ENCODE results near the gene BRMS1.
A peak's percentile ranks its signal among the peaks of the same experiment; 100 is the strongest.
"Not testable (repeated sequence)": the region's sequence is repeated elsewhere in the genome, so short reads cannot be mapped to it uniquely, and the experiment has no call there.

Gene BRMS1

GRCh38 chr11:66322732-66323427, 22.0 kb downstream of the BRMS1 start:
- TF ChIP-seq CTCF (IDR thresholded peaks at IDR 0.05; ENCODE audit: low read depth, low read length): no peak
- no peak overlapping the region for H3K4me3 ChIP-seq (ENCODE audit: low read depth, low read length)

- no peak for TF ChIP-seq CTCF (IDR thresholded peaks at IDR 0.05; ENCODE audit: low read depth, low read length)
Measured at GRCh38 chr11:66321606-66322005, 23.3 kb downstream of the BRMS1 start.

GRCh38 chr11:66320748-66321147, 24.2 kb downstream of the BRMS1 start:
- not testable (repeated sequence) for H3K4me3 ChIP-seq (ENCODE audit: low read depth, low read length)

More at GRCh38 chr11:66321606-66322005, 23.3 kb downstream of the BRMS1 start:
- H3K4me3 ChIP-seq (ENCODE audit: low read depth, low read length): no peak overlapping the region

- not testable (repeated sequence) for H3K4me3 ChIP-seq (ENCODE audit: low read depth, low read length)
Measured at GRCh38 chr11:66320289-66320688, 24.6 kb downstream of the BRMS1 start.

GRCh38 chr11:66318600-66318970, 26.3 kb downstream of the BRMS1 start:
- H3K4me3 ChIP-seq (ENCODE audit: low read depth, low read length): no peak overlapping the region
- TF ChIP-seq CTCF (IDR thresholded peaks at IDR 0.05; ENCODE audit: low read depth, low read length): no peak

- 0 out of 2 replicates have a peak overlapping the region, but pooled peaks have one; percentile 2 for H3K4me3 ChIP-seq (ENCODE audit: low read depth, low read length)
Measured at GRCh38 chr11:66317723-66318599, 26.9 kb downstream of the BRMS1 start.

GRCh38 chr11:66317322-66317722, 27.6 kb downstream of the BRMS1 start:
- H3K4me3 ChIP-seq (ENCODE audit: low read depth, low read length): peak overlapping the region; percentile 20; the same call in 1 of the 2 replicates
- no peak for TF ChIP-seq CTCF (IDR thresholded peaks at IDR 0.05; ENCODE audit: low read depth, low read length)

More at GRCh38 chr11:66317723-66318599, 26.9 kb downstream of the BRMS1 start:
- no peak for TF ChIP-seq CTCF (IDR thresholded peaks at IDR 0.05; ENCODE audit: low read depth, low read length)

GRCh38 chr11:66316849-66317251, 28.1 kb downstream of the BRMS1 start, which contains the start of gene CD248:
Gene CD248, minus strand, starts transcription at chr11:66317044. Its CDS starts 17 bp downstream, at chr11:66317027.
- H3K4me3 ChIP-seq (ENCODE audit: low read depth, low read length): peak within 1 kb of the TSS; percentile 58
- TF ChIP-seq CTCF (IDR thresholded peaks at IDR 0.05; ENCODE audit: low read depth, low read length): no peak

All from WI38 (cell line).